Stimulated activated CD8-positive, alpha-beta memory T cell treated with anti-CD3 and anti-CD28 coated beads, Interleukin-15, amount 100 ng/mL, for 48 hours (primary cell): ENCODE measurements around the gene CORIN.

Experiments used
- DNase-seq, 2 donors: peaks; one replicate each; pipeline ENCODE4 v3.0.0-alpha.2; 2020; ENCODE audit warnings: low read depth in 2 of 2

CORIN gene

GRCh38 chr4:47837908-47838294 is at the start of gene CORIN:
TSS of gene CORIN (minus strand) at chr4:47838067. CDS start at chr4:47837949, 118 bp downstream.
- no peak for DNase-seq

- DNase-seq, result no peak
These were observed 44.4 kb upstream of the CORIN start for GRCh38 chr4:47882228-47882627.

DNA sequence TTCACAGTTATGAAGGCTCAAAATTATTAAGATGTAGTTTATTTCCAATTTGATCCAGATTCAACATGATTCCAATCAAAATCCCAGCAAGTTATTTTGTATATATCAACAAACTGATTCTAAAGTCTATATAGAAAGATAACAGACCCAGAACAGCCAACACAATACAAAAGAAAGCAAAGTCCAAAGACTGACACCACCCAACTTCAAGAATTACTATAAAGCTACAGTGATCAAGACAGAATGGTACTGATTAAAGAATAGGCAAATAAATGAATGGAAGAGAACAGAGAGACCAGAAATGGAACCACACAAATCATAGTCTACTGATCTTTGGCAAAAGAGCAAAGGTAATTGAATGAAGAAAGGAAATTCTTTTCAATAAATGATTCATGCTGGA is 41.6 kb upstream of the CORIN start:
- DNase-seq, result no peak

GRCh38 chr4:47876784-47877546 is 39.1 kb upstream of the CORIN start:
- no peak for DNase-seq

GRCh38 chr4:47876310-47876709 is 38.4 kb upstream of the CORIN start:
- DNase-seq, result no peak

DNA sequence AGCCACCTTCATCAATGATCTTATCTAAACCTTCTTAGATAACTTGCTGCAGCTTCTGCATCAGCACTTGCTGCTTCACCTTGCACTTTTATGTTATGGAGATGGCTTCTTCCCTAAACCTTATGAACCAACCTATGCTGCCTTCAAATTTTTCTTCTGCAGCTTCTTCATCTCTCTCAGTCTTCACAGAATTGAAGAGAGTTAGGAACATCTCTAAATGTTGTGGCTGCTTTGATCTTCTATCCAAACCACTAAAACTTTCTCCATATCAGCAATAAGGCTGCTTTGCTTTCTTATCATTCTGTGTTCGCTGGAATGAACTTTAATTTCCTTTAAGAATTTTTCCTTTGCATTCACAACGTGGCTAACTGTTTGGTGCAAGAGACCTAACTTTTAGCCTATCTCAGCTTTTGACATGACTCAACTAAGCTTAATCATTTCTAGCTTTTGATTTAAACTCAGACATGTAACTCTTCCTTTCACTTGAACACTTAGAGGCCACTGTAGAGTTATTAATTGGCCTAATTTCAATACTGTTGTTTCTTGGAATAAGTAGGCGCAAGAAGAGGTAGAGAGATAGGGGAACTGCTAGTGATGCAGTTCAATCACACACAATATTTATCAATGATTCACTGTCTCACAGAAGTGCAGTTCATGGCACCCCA is 36.1 kb upstream of the CORIN start:
- DNase-seq, result no peak

DNA sequence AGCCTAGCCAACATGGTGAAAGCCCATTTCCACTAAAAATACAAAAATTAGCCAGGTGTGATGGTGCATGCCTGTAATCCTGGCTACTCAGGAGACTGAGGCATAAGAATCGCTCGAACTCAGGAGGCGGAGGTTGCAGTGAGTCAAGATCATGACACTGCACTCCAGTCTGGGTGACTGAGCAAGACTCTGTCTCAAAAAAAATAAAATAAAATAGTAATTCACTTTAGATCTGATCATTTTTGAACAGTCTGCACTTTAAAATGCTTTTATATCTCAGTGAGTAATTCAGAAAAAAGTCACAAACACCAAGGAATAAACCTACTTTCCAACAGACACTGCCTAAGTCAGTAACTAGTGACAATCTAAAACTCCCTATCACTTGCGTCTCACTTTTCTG is 25.6 kb upstream of the CORIN start:
- no peak for DNase-seq

GRCh38 chr4:47862297-47862696 is 24.4 kb upstream of the CORIN start:
- DNase-seq, result no peak

DNA sequence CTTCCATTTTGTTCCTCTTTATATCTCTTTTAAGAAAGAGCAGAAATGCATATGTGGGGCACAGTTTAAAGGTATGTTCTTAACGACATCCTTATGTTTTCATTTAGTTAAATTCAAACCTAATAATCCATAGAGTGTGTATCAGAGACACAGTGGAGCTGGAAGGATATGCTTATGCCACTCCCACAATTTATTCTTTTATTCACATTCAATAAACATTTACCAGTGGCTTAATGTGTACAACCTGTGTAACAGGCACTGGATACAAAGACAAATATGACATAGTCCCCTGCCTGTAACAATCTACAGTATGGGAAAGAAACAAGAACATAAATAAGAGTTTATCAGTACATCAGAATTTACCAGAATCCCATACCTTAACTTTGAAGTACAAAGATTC is 22.4 kb upstream of the CORIN start:
- no peak for DNase-seq

DNA sequence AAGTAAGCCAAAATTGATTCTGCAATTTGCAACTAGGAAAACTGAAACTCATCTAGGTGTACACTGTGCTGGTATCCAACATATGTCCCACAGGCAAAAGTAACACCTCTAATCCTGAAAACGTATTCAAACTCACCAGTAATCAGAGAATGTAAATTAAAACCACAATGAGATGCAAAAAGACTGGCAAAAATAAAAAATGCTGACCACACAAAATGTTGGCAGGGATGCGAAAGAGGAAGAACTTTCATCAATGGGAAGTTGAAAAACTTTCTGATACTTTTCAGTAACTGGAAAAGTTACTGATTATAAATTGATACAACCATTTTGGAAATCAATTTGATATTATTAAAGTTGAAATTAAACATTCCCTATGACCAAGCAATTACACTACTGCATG is 20.1 kb upstream of the CORIN start:
- no peak for DNase-seq

- no peak for DNase-seq
These were observed 18.8 kb upstream of the CORIN start for GRCh38 chr4:47856713-47857112.

GRCh38 chr4:47855350-47855749 is 17.5 kb upstream of the CORIN start:
- DNase-seq, result no peak

DNA sequence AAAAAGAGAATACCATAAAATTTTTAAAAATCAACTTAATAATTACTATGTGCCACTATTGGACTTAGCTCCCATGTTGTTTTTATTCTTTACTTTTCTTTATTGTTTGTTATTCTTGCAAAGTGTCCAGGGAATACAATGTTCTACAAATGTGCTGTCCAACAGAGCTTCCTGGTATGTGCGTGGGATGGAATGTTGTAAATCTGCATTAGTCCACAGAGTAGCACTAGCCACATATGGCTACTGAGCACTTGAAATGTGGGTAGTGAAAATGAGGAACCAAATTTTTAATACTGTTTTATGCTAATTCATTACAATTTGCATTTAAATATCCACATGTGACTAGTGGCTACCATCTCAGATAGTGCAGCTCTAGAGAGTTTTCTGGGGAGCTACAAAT is 14.3 kb upstream of the CORIN start:
- DNase-seq, result no peak

DNA sequence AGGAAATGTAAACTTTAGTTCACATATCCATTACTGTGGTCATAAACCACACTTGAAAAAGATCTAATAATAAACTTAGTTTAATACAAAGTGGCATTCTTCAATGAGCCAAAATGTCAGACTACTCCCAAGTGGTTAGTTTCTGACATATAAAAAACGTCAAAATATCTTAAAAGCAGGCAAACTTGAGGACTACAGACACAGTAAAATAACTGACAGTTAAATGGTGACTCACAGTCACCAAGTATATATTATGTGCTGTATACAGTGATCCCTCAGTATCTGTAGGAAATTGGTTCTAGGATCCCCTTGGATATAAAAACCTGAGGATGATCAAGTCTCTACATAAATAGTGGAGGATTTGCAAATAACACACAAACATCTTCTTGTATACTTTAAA is 11.6 kb upstream of the CORIN start:
- DNase-seq, result no peak

DNA sequence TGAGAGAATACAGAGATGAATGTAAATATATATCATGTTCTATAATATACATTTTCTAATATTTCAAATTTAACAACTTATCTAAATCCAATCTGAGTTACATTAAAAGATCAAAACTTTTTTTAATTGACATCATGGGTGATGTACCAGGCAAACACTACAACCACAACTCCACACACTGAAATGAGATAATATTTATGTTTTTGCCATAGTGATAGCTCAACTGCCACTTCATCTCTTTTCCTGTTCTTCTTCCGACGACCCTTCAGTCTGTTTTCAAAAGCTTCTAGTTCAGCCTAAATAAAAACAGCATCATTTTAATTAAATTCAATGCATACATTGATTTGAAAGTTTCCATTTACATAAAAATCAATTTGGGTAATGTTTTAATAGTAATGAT is 10.2 kb upstream of the CORIN start:
- DNase-seq, result no peak

GRCh38 chr4:47842985-47843384 is 5.1 kb upstream of the CORIN start:
- no peak for DNase-seq

GRCh38 chr4:47840291-47840690 is 2.4 kb upstream of the CORIN start:
- no peak for DNase-seq

GRCh38 chr4:47839259-47839658 is 1.4 kb upstream of the CORIN start:
- peak in 1 of 2 donors; percentile 50 for DNase-seq

- DNase-seq, result no peak
These were observed 578 bp upstream of the CORIN start for GRCh38 chr4:47838445-47838844.

DNA sequence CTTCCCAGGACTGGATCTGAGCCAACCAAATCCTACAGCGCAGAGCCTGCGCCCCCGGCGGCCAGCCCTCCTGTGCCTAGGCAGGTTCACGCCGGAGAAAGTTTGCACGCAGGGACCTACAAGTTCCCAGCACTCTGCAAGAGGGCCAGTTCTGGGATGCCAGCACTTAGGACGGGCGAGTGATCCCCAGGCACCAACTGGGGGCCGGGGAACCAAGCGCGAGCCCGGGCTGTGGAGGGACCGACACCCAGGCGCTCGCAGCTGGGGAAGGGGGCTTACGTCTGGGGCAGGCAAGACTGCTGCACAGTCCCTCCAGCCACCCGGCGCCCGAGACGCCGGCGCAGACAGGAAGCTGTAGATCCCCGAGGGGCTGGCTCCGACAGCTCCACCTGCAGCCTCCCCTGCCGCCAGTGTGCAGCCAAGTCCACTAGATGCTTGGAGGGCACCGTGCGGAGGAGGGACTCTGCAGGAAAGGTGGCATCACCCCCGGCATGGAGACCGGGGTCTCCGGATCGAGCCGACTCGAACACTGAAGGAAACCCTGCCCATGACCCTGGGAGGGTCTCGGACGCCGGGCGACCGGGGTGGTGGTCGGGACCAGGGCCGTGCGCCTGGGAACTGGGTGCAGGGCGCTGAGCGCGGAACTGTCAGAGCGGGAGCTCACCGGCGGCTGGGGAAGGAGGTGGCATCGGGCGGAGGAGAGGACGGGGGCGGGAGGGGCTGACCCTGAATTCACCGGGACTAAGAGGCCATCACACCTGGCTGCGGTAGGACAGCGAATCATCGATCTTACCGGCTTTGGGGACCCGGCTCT is 566 bp downstream of the CORIN start:
- no peak for DNase-seq

- DNase-seq, result peak; percentile 44 to 48
These were observed 1.2 kb downstream of the CORIN start for GRCh38 chr4:47836641-47837093.

GRCh38 chr4:47835494-47835893 is 2.4 kb downstream of the CORIN start:
- DNase-seq, result no peak
